Measurements from ENCODE around the gene SON. TPM values are rescaled to one million over a fixed set of nuclear protein-coding genes. Genes with fewer than 3 reads are reported as not detected.

SON gene
- polyA plus RNA-seq, 5 donors, result 299 to 439 (median 420) TPM

Other genes starting within 250 kb of the SON start
- 10 to 100 TPM; 24.3 to 35.1 (median 34.6) TPM for gene IFNAR1, start 218.1 kb upstream of the SON start, polyA plus RNA-seq (ENCODE audit: insufficient read depth in 1 of 5, insufficient read length in 5 of 5, low replicate concordance in 1 of 5)
- 10 to 100 TPM; 69.5 to 83.6 (median 75.5) TPM for gene IFNGR2, start 139.6 kb upstream of the SON start, polyA plus RNA-seq (ENCODE audit: insufficient read depth in 1 of 5, insufficient read length in 5 of 5, low replicate concordance in 1 of 5)
- 10 to 100 TPM; 52.8 to 96.0 (median 56.1) TPM for gene TMEM50B, start 63.1 kb upstream of the SON start, polyA plus RNA-seq (ENCODE audit: insufficient read depth in 1 of 5, insufficient read length in 5 of 5, low replicate concordance in 1 of 5)
- 1 to 10 TPM; 3.0 to 4.6 (median 3.4) TPM for gene DNAJC28, start 51.3 kb upstream of the SON start, polyA plus RNA-seq (ENCODE audit: insufficient read depth in 1 of 5, insufficient read length in 5 of 5, low replicate concordance in 1 of 5)
- gene GART, start 921 bp upstream of the SON start, polyA plus RNA-seq (ENCODE audit: insufficient read depth in 1 of 5, insufficient read length in 5 of 5, low replicate concordance in 1 of 5), result 10 to 100 TPM; 66.2 to 93.3 (median 77.4) TPM
- gene DONSON, start 45.6 kb downstream of the SON start, polyA plus RNA-seq (ENCODE audit: insufficient read depth in 1 of 5, insufficient read length in 5 of 5, low replicate concordance in 1 of 5), result 10 to 100 TPM; 32.3 to 51.6 (median 42.4) TPM
- 10 to 100 TPM; 48.9 to 79.3 (median 76.7) TPM for gene CRYZL1, start 98.7 kb downstream of the SON start, polyA plus RNA-seq (ENCODE audit: insufficient read depth in 1 of 5, insufficient read length in 5 of 5, low replicate concordance in 1 of 5)
- 10 to 100 TPM; 39.1 to 57.2 (median 48.7) TPM for gene ITSN1, start 99.5 kb downstream of the SON start, polyA plus RNA-seq (ENCODE audit: insufficient read depth in 1 of 5, insufficient read length in 5 of 5, low replicate concordance in 1 of 5)

Data from right lung (tissue), 5 donors.